GM19099 (cell line): ENCODE data around the gene VPREB3.
A peak's percentile ranks its signal among the peaks of the same experiment; 100 is the strongest.

Source experiments
- POLR2A ChIP-seq: IDR thresholded peaks from 3 replicates; pipeline ENCODE4 v1.6.1; 2011; ENCODE audit warnings: low read depth; ENCODE audit not compliant: insufficient read length; ENCODE audit errors: extremely low read depth

Gene VPREB3

GRCh38 chr22:23762842-23763578 is 8.8 kb upstream of the VPREB3 start, which contains the start of gene C22orf15:
TSS of gene C22orf15 (plus strand) at chr22:23762990. CDS start at chr22:23763307, 317 bp downstream.
- TF ChIP-seq POLR2A = no peak

GRCh38 chr22:23760056-23760455 is 5.8 kb upstream of the VPREB3 start:
- no peak for TF ChIP-seq POLR2A

- no peak for TF ChIP-seq POLR2A
Measured at GRCh38 chr22:23759566-23759965, 5.3 kb upstream of the VPREB3 start.

GRCh38 chr22:23756891-23757290 is 2.7 kb upstream of the VPREB3 start:
- no peak for TF ChIP-seq POLR2A

GRCh38 chr22:23755711-23756110 is 1.5 kb upstream of the VPREB3 start:
- TF ChIP-seq POLR2A = no peak

- TF ChIP-seq POLR2A = no peak
Measured at GRCh38 chr22:23754980-23755636, 883 bp upstream of the VPREB3 start.

GRCh38 chr22:23753385-23753784 is 840 bp downstream of the VPREB3 start:
- no peak for TF ChIP-seq POLR2A

GRCh38 chr22:23752750-23753149 is 1.5 kb downstream of the VPREB3 start:
- no peak for TF ChIP-seq POLR2A

GRCh38 chr22:23752090-23752691 is 2.0 kb downstream of the VPREB3 start:
- peak; percentile 40 for TF ChIP-seq POLR2A

- TF ChIP-seq POLR2A = no peak
Measured at GRCh38 chr22:23751441-23751996, 2.7 kb downstream of the VPREB3 start.

- TF ChIP-seq POLR2A = peak; percentile 69
Measured at GRCh38 chr22:23750714-23751440, 3.3 kb downstream of the VPREB3 start, which contains the start of gene ZNF70. TSS of gene ZNF70 (minus strand) at chr22:23751112. CDS start at chr22:23745140, 5,972 bp downstream.

GRCh38 chr22:23750367-23750713 is 3.9 kb downstream of the VPREB3 start:
- no peak for TF ChIP-seq POLR2A

- no peak for TF ChIP-seq POLR2A
Measured at GRCh38 chr22:23749841-23750301, 4.4 kb downstream of the VPREB3 start.

GRCh38 chr22:23745791-23746190 is 8.4 kb downstream of the VPREB3 start:
- TF ChIP-seq POLR2A = no peak

GRCh38 chr22:23744485-23744884 is 9.7 kb downstream of the VPREB3 start:
- no peak for TF ChIP-seq POLR2A
